BJ (cell line): Measurements from ENCODE around the gene TMEM178B. TPM values are rescaled to one million over a fixed set of nuclear protein-coding genes. Genes with fewer than 3 reads are reported as not detected.

Experiments
- CTCF ChIA-PET: fragments of 350-600 bp; formaldehyde crosslinking; extraction: SDS; loops from one replicate; lab custom pipeline; 2021; ENCODE audit warnings: antibody characterized with exemption, inconsistent platforms; lab: Yijun Ruan, JAX
- POLR2A ChIA-PET: fragments of 300-600 bp; sonication (Branson Sonifier 250); formaldehyde crosslinking; extraction: SDS; loops from one replicate; lab custom pipeline; 2021; ENCODE audit warnings: antibody characterized with exemption; lab: Charles Lee
- DNase-seq: peaks from one replicate; pipeline ENCODE4 v3.0.0-alpha.2; 2011; ENCODE audit warnings: low read depth
- H3K27me3 ChIP-seq: 2 replicates; pipeline ENCODE4 v1.6.0; 2011; ENCODE audit warnings: low read length; ENCODE audit not compliant: control insufficient read depth, insufficient read depth
- H3K36me3 ChIP-seq: 2 replicates; pipeline ENCODE4 v1.5.1; 2011; ENCODE audit warnings: low read length; ENCODE audit not compliant: control insufficient read depth, insufficient read depth
- H3K4me3 ChIP-seq: 2 replicates; pipeline ENCODE4 v1.5.1; 2011; ENCODE audit warnings: low read depth, mild to moderate bottlenecking, control low read depth, low read length
- polyA plus RNA-seq: library from polyadenylated mRNA; depleted of rRNA; stranded (reverse); fragments of >200 nt; gene quantifications from 2 replicates; pipeline ENCODE4 v1.2.3, GENCODE V29; 2011
- TF ChIP-seq, protein P1 (sequence below): IDR thresholded peaks from 2 replicates; pipeline ENCODE4 v1.5.1; 2011; ENCODE audit warnings: low read depth, mild to moderate bottlenecking, control low read depth, inconsistent platforms, low read length, moderate library complexity; ENCODE audit not compliant: insufficient read depth

The TMEM178B gene
- polyA plus RNA-seq, 1 experiment = 0.43 TPM

DNA sequence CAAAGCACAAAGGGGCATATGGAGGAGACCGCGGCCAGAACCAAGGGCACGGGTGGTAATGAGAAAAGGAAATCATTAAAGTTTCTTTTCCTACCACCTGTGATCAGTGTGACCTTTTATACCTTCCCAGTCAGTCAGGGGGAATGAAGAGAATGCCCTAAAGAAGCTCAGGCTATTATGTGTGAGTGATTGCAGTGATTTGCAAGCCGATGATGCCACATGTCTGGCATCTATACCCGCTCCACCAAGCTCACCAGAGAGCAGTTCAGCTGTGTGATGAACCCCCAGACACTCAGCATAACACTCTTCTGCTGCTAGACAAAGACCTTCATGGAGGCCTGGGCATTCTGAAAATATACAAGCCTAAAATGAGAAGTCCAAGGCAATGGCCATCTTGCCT, 371.1 kb downstream of the TMEM178B start:
- TF ChIP-seq, protein P1, sequence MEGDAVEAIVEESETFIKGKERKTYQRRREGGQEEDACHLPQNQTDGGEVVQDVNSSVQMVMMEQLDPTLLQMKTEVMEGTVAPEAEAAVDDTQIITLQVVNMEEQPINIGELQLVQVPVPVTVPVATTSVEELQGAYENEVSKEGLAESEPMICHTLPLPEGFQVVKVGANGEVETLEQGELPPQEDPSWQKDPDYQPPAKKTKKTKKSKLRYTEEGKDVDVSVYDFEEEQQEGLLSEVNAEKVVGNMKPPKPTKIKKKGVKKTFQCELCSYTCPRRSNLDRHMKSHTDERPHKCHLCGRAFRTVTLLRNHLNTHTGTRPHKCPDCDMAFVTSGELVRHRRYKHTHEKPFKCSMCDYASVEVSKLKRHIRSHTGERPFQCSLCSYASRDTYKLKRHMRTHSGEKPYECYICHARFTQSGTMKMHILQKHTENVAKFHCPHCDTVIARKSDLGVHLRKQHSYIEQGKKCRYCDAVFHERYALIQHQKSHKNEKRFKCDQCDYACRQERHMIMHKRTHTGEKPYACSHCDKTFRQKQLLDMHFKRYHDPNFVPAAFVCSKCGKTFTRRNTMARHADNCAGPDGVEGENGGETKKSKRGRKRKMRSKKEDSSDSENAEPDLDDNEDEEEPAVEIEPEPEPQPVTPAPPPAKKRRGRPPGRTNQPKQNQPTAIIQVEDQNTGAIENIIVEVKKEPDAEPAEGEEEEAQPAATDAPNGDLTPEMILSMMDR = no peak
- ChIA-PET CTCF (no interaction called here), POLR2A (no interaction called here)
- no peak for DNase-seq
- Histone ChIP-seq H3K27me3 (no peaks in the 10 kb centered on the region), H3K4me3 (no peak overlapping the region), H3K36me3 (no peaks in the 10 kb centered on the region)

DNA sequence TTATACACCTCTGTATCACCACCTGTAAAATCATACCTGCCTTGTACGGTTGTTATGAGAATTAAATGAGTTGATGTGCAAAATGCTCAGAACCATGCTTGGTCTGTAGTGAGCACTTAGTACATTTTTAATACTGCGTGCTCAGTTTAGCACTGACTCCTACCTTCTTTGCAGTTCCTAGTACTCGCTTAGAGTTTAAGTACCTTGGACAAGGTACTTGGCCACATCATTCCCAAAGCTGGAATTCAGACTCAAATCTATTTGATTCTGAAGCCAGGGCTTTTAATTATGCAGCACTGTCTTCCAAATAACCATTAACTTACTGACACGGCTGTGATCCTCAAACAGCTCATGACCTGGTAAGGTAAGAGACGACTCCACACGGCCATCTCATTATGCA, 377.4 kb downstream of the TMEM178B start:
- POLR2A ChIA-PET = no interaction called here

DNA sequence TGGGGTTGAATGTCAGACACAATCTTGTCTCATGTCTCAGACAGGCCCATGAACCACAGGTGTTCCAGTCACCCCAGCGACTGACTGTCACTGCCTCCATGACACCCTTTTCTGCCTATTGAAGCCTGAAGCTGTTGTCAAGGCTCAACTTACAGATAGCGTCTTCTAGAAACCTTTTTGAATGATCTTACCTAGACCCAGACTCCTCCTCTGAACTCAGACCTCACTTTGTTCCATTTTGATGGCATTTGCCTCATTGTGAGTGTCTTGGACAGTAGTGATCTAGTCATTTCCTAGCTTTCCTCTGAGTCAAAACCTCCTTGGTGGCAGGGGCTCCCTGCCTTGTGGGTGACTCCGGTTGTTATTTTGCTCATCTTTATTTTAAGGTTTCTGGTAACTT, 379.0 kb downstream of the TMEM178B start:
- Histone ChIP-seq H3K36me3 (no peaks in the 10 kb centered on the region), H3K4me3 (no peak overlapping the region), H3K27me3 (no peaks in the 10 kb centered on the region)
- TF ChIP-seq, protein P1 = no peak
- POLR2A ChIA-PET = no interaction called here
- no peak for DNase-seq
- CTCF ChIA-PET = no interaction called here

More for the DNA sequence above, 377.4 kb downstream of the TMEM178B start:
- no peak for DNase-seq
- CTCF ChIA-PET = no interaction called here
- Histone ChIP-seq H3K36me3 (no peaks in the 10 kb centered on the region), H3K27me3 (no peaks in the 10 kb centered on the region), H3K4me3 (no peak overlapping the region)
- TF ChIP-seq, protein P1 = no peak

DNA sequence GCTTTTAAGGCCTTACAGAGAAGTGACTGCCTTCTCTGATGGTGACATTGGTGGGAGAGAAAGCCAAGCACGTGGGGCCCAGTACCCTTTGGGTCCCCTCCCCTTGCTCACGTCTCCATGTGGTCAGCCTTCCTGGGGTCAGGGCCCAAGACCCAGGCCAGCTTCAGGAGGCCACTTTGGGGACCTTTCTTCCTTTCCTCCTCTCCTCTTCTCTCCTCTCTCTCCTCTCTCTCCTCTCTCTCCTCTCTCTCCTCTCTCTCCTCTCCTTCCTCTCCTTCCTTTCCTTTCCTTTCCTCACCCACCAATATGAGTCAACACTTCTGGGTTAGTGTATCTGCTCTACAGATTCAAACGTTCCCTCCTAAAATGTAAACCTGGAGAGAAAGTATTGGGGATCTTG, 380.5 kb downstream of the TMEM178B start:
- H3K4me3 ChIP-seq = no peak overlapping the region
- H3K27me3 ChIP-seq = no peaks in the 10 kb centered on the region
- ChIA-PET POLR2A (no interaction called here), CTCF (no interaction called here)
- TF ChIP-seq, protein P1 = no peak
- DNase-seq = no peak
- no peaks in the 10 kb centered on the region for H3K36me3 ChIP-seq

DNA sequence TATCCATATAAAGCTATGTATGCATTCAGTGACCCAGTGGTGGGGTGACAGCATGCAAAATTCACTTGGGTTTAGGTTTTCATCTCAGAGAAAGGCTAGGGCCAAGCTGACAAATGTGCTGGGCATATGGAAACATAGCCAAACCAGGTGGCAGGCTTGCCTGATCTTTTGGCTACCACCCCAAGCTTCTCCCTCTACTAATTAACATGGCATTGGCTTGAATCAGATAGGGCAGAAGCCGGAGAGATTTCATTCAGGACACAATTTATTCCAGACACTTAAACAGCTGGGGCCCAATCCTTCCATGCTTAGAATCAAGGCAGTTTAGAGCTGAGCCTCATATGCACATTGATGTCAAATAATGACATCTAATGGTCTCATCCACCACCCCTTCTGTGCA, 381.9 kb downstream of the TMEM178B start:
- no peak for DNase-seq
- H3K27me3 ChIP-seq = no peaks in the 10 kb centered on the region
- H3K36me3 ChIP-seq = no peaks in the 10 kb centered on the region
- TF ChIP-seq, protein P1 = no peak
- H3K4me3 ChIP-seq = no peak overlapping the region
- ChIA-PET POLR2A (no interaction called here), CTCF (no interaction called here)
